Middle frontal gyrus (tissue), 1 donor: ENCODE results near the gene RAB11FIP3.
"Not testable (repeated sequence)": the region's sequence is repeated elsewhere in the genome, so short reads cannot be mapped to it uniquely, and the experiment has no call there.

ENCODE experiments used
- DNase-seq: peaks from one replicate; pipeline ENCODE4 v3.0.0-alpha.2; 2015; ENCODE audit warnings: low spot score; ENCODE audit errors: extremely low spot score

RAB11FIP3 gene

DNA sequence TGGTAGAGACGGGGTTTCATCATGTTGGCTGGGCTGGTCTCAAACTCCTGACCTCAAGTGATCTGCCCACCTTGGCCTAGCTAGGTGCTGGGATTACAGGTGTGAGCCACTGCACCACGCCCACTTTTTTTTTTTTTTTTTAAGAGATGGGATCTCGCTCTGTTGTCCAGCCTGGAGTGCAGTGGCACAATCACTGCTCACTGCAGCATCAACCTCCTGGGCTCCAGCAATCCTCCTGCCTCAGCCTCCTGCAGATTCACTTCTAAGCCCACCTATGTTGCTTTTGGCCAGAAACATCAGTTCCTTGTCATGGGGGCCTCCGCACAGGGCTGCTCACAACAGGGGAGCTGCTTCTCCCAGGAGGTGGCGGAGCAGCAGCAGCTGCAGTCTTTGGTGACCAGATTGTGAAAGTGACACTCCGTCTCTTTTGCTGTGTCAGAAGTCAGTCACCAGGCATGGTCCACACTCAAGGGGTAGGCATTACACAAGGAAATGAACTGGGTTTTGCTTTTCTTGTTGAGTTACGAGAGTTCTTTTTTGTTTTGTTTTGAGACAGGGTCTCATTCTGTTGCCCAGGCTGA, 32.9 kb upstream of the RAB11FIP3 start:
- no peak for DNase-seq

DNA sequence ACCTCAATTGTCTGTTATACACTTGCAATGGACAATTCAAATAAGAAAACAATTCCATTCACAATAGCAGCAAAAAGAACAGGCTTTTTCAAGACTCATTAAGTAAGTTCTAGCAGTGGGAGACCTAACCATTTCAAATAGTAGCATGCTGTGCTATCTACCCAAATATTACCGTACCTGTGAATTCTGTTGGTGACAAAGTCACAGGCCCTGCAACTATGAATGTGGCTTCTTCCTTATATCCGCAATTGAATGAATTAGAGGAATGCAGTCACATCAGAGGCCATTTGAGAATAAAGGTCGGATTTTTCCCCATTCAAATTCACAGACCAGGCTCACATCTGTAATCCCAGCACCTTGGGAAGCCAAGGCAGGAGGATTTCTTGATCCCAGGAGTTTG, 29.2 kb upstream of the RAB11FIP3 start:
- DNase-seq = no peak

GRCh38 chr16:396605-397004, 28.8 kb upstream of the RAB11FIP3 start:
- no peak for DNase-seq

DNA sequence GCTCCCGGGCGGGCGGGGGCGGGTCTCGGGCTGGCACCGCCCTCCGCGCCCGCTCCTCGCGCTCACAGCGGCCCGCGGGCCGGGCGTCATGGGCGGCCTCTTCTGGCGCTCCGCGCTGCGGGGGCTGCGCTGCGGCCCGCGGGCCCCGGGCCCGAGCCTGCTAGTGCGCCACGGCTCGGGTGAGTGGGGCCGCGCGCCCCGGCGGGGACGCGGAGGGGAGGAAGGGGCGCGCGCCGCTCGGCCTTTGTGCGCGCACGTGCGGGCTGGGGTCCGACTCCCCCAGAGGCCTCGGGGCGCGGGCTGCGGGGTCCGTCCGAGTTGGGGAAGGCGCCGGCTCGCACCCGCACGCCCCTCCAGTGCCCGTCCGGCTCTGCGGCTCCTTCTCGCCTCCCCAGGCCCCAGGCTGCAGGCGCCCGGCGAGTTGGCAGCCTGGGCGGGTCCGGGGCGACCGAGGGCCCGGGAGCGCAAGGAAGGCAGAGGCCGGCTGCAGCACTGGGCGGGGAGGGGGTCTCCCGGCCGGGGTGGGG, 28.3 kb upstream of the RAB11FIP3 start, which contains the start of gene NME4:
NME4 (plus strand) TSS at position 65 of the 527 bp plus-strand sequence; CDS start at position 89, 24 bp downstream.
- DNase-seq = no peak

DNA sequence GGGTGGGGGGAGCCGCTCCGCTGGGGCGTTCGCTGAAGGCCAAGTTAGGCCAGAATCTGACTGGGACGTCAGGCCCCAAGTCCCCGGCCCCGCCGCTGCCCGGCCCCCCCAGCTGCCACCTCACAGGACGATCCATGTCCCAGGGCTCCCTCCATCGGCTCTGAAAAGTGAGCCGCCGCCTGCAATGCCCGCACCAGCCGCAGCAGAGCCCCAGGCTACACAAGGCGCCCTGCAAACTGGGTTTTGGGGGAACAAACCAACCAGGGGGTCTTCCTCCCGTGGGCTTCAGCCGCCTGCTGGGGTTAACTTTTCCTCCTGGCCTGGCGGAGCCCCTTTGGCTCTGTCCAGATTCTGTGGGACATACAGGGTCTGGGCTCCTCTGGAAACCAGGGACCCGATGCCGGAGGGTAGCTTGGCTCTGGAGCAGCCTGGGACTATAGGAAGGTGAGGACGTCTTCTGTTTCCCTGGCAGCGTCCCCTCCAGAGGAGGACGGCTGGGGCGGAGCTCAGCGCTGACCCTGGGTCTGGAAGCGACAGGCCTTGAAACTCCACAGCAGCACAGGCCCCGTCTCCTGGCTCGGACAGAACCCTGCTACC, 27.6 kb upstream of the RAB11FIP3 start:
- DNase-seq = no peak

DNA sequence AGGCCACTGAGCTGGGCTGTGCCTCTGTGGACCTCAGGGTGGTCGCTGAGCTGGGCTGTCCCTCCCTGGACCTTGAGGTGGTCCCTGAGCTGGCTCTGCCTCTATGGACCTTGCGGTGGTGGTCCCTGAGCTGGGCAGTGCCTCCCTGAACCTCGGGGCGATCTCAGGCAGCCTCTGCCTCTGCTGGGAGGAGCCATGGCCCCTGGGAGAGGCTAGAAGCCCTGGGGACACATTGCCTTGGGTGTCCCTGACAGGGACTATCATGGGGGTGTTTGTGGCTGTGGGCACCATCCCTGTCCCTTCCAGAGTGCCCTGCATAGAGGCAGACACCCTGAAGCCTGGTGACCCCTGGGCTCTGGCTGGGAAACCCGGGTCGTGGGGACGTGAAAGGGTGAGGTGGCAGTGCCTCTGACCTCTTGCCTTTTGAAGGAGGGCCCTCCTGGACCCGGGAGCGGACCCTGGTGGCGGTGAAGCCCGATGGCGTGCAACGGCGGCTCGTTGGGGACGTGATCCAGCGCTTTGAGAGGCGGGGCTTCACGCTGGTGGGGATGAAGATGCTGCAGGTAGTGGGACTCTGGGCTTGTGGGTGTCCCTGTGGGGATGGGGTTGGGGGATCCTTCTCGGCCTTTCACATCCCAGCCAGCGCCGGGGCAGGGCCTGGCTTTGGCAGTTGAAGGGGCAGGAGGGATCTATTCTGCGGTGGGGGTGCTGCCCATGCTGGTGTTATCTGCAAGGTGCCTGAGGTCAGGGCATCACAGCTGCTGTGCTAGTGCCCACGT, 26.7 kb upstream of the RAB11FIP3 start:
- DNase-seq = no peak

- no peak for DNase-seq
Measured at GRCh38 chr16:399340-400019, 26.0 kb upstream of the RAB11FIP3 start.

GRCh38 chr16:400061-400591, 25.3 kb upstream of the RAB11FIP3 start:
- no peak for DNase-seq

DNA sequence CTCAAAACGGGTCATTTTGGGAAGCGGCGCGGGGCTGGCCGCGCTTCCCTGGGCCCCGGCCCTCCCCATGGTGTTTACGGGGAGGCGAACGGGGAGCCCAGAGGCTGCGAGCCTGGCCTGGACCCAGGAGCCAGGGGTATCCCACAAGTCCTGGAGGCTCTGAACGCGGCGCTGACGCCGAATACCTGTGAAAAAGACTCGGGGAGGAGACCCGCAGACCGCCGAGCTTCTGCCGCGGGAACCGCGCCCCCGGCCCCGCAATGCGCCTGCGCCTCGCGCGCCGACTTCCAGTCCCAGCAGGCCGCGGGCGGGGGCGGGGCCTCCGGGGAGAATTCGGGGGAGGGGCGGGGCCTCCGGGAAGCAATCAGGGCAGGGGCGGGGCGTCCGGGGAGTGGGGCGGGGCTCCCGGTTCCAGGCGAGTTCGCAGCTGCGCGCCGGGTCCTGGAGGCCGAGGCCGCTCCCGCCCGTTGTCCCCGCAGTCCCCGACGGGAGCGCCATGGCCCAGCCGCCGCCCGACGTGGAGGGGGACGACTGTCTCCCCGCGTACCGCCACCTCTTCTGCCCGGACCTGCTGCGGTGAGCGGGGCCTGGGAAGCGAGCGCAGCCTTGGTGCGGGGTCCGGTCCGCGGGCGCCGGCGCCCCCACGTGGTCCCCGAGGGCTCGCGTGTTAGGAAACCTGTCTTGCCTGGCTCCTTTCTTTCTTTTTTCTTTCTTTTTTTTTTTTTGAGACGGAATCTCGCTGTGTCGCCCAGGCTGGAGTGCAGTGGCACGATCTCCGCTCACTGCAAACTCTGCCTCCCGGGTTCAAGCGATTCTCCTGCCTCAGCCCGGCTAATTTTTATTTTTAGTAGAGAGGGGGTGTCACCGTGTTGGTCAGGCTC, 23.7 kb upstream of the RAB11FIP3 start, which contains the start of gene DECR2:
DECR2 (plus strand) TSS at position 418 of the 881 bp plus-strand sequence; CDS start at position 497, 79 bp downstream.
- DNase-seq = peak; percentile 78

GRCh38 chr16:404971-405486, 20.4 kb upstream of the RAB11FIP3 start:
- no peak for DNase-seq

- DNase-seq = no peak
Measured at GRCh38 chr16:405548-406506, 19.6 kb upstream of the RAB11FIP3 start.

- no peak for DNase-seq
Measured at GRCh38 chr16:407253-407652, 18.2 kb upstream of the RAB11FIP3 start.

DNA sequence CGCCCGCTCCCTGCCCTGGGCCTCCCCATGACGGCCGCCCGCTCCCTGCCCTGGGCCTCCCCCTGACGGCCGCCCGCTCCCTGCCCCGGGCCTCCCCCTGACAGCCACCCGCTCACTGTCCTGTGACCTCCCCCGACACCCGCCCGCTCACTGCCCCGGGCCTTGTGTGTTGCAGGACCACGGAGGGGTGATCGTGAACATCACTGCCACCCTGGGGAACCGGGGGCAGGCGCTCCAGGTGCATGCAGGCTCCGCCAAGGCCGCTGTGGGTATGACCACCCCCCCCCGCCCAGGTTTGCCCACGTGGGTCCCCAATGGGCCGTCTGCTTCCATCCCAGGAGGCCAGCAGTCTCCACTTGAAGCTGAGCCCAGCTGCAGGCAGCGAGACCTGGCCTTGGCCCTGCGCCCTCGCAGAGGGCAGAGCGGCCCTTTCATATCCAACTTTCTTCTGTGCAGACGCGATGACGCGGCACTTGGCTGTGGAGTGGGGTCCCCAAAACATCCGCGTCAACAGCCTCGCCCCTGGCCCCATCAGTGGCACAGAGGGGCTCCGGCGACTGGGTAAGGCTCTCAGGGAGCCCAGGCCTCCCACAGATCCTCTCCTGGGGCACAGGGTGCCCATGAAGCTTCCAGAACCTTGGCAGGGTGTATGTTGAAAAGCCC, 14.8 kb upstream of the RAB11FIP3 start:
- DNase-seq = no peak

- no peak for DNase-seq
Measured at GRCh38 chr16:411576-412265, 13.7 kb upstream of the RAB11FIP3 start.

GRCh38 chr16:414395-415169, 10.9 kb upstream of the RAB11FIP3 start:
- DNase-seq = no peak

- DNase-seq = not testable (repeated sequence)
Measured at GRCh38 chr16:415170-415498, 10.3 kb upstream of the RAB11FIP3 start.

GRCh38 chr16:422179-422578, 3.3 kb upstream of the RAB11FIP3 start:
- not testable (repeated sequence) for DNase-seq
